NCI-H1694 treated with DMSO at 0.1 percent for 48 hours (cell line): Measurements from ENCODE around the gene REM2.
A peak's percentile ranks its signal among the peaks of the same experiment; 100 is the strongest.
"Not testable (repeated sequence)": the region's sequence is repeated elsewhere in the genome, so short reads cannot be mapped to it uniquely, and the experiment has no call there.

Experiments
- DNase-seq: peaks from one replicate; lab custom pipeline; 2025; lab: John Stamatoyannopoulos, UW

REM2 gene

DNA sequence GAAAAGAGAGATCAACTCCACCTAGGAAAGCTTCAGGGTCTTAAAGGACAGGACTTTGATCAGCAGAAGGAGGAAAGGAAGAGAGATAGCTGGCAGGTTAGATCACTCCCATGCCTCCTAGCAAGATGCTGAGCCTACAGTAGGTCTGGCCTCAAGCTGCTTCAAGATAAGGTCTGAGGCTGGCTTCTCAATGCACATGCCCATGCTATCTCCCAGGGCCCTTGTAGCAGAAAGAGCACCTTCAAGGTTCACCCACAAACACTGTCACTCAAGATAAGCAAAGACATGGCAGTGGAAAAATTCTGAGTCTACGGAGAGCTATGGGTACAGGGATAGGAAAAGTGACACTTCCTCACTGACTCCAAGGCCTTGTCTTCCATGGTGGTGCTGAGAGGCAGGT, 14.3 kb downstream of the REM2 start:
- no peak for DNase-seq

DNA sequence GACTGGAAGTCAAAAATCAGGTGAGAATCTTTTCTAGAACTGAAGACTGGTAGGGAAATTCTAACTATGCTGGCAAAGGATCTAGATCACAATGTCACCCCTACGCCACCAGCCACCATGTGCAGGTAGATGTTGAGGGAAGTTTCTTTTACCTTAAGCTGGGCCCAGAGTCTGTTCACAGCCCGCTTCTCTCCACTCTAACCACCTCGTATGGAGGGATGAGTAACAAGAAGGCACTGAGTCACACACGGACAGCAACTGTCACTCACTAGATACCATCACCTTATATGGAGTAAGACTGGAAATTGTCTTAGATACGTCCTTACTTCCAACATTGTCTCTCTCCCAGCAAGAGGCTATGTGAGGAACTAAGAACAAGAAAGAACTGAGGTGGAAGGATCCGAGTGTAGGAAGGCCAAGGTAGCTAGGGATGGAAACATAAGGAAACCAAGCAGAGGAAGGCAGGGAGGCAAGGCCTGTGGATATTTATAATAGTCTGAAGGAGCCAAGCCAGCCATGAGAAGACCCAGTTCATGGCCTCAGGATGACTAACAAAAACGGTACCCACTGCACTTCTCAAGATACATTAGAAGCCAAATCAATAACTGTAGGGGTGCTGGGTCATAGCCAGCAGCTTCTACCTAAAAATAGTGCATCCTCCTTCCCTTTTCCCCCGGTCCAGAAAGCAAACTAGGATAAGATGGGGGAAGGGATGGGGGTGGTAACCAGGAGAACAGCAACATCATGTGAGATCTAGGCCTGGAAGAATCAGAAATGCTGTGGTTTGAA, 15.5 kb downstream of the REM2 start:
- no peak for DNase-seq

DNA sequence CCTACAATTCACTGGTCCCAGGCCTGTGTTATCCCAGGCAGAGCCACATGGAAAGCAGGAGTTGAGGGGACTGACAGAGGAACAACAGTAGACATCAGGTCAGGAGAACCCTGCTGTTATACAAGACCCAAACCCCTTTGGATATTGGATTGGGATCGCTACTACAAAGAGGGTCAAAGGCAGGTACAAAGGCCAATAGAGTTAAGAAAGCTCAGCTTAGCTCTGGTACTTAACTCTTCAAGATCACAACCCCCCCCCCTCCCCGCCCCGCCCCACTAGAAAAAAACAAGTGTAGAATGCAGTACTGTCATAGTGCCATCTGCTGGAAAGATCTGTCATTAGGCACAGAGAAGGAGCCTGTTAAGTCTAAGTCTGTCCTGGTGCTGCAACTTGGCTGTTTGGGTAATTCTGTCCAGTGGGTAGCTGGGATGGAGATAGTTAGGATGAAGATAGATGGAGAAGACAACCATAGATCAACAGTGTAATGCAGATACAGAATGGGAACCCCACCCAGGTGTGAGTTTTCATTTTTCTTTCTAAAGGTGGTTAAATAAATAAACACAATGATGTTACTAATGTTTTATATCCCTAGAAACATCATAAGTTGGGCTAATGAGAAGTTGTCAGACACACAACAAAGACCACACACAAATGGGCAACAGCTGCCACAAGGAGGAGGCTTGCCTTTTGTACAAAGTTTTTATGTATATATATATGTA, 17.2 kb downstream of the REM2 start:
- peak; percentile 65 for DNase-seq

DNA sequence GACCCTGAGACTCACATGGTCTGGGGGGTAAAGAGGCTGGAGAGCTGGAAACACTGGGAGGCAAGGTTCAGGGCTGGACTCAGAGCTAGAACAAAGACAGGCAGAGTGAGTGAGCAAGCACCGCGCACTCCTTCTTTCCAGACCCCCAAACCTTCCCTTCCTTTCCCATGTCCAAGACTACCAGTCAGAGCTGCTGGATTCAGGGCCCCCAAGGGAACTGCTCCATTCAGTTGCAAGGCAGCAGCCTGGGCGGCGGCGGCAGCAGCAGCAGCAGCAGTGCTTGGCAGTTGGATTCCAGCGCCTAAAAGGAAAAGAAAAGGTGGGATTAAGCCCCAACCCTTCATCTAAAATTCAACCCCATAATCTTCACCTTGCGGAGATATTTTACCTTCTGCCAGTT, 18.8 kb downstream of the REM2 start:
- no peak for DNase-seq

DNA sequence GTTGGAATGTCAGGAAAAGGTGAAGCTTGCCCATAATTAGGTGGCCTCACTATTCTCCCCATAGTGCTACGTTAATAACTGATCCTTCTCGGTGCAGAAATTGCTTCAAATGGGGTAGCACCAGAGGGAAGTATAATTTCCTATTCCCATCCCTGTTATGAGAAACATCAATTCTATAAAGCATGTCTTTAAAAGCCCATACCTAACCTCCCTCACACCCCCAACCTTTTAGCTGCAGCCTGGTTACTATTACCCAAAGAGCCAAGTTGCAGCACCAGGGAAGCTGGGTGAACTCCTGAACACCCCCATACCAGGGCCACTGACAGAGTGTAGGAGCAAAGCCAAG, 20.7 kb downstream of the REM2 start:
- no peak for DNase-seq

DNA sequence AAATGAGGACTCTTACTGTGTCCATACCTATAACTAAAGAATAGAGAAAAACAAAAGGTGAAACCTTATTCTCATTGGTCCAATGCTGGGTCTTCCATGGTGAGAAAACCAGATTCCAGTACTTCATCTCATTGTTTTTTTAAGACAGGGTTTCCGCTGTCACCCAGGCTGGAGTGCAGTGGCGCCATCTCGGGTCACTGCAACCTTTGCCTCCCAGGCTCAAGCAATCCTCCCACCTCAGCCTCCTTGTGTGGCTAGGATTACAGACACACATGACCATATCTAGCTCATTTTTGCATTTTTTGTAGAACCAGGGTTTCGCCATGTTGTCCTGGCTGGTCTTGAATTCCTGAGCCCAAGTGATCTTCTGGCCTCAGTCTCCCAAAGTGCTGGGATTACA, 22.6 kb downstream of the REM2 start:
- DNase-seq: no peak

GRCh38 chr14:22906073-22906472, 23.1 kb downstream of the REM2 start:
- no peak for DNase-seq

GRCh38 chr14:22907429-22907828, 24.4 kb downstream of the REM2 start:
- DNase-seq: no peak

- no peak for DNase-seq
These were observed 25.6 kb downstream of the REM2 start for GRCh38 chr14:22908601-22909000.

GRCh38 chr14:22910916-22911315, 27.9 kb downstream of the REM2 start:
- no peak for DNase-seq

GRCh38 chr14:22914836-22915235, 31.8 kb downstream of the REM2 start:
- not testable (repeated sequence) for DNase-seq

- DNase-seq: no peak
These were observed 33.0 kb downstream of the REM2 start for GRCh38 chr14:22915886-22916521.

DNA sequence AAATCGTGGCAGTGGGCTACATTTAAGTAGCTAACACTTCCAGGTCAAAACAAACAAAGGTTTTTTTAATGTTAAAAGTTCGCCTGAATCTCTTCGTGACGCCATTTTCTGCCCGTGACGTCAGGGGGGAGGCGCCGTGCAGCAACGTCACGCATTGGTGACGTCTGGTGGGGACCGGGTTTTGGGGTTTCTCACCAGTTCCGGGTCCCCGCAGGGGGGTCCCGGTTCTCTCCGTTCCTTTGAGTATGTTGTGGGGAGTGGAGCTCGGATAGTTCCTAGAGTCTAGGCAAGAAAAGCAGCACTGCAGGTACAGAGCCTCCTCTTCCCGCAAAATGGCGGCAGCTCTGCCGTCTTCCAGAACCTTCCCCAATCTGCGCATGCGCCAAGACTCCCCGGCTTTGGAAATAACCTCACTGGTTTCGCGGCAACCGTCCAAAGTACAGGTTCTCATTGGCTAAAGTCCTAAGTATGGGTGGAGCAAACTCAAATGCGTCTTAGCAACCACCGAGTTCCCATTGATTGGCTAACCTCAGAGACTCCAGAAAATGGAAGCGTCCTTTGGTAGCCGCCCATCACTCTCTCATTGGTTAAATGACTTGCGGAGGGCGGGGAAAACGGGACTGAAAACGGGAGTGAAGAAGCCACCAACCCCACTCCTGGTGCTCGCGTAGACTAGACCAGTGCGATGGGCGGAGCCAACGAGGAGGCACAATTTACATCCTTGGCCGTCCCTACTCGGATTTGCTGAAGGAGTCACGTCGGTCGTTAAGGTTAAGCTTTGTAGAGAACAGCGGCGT, 36.0 kb downstream of the REM2 start, which contains the start of gene RBM23:
Gene RBM23, minus strand, starts transcription at position 346 of the 797 bp plus-strand sequence.
- DNase-seq: peak; percentile 98

DNA sequence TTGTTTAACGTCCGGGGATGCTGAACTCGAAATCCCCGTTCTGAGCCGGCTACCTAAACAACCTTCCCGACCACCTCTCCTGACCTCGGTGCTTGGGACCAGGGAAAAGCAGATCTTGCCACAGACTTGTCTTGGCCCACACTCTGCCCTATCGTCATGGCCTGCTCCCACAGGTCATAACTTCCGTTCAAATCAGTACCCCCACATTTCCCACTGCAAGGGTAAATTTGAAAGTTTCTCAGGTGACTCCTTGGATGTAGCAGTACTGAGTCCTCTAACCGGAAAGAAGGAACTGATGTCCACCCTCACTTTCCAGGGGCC, 36.5 kb downstream of the REM2 start:
- no peak for DNase-seq

- DNase-seq: no peak
These were observed 37.7 kb downstream of the REM2 start for GRCh38 chr14:22920697-22921096.

- DNase-seq: no peak
These were observed 39.3 kb downstream of the REM2 start for GRCh38 chr14:22922294-22922693.

- no peak for DNase-seq
These were observed 40.7 kb downstream of the REM2 start for GRCh38 chr14:22923746-22924145.

DNA sequence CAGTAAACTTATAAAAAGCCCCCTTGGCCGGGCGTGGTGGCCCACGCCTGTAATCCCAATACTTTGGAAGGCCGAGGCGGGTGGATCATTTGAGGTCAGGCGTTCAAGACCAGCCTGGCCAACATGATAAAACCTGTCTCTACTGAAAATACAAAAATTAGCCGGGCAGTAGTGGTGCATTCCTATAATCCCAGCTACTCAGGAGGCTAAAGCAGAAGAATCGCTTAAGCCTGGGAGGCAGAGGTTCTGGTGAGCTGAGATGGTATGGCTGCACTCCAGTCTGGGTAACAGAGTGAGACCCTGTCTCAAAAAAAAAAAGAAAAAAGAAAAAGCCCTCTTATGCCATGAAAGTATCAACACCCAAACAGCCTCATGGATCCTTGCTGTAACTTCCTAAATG, 42.5 kb downstream of the REM2 start:
- DNase-seq: no peak

- no peak for DNase-seq
These were observed 43.3 kb downstream of the REM2 start for GRCh38 chr14:22926316-22926715.

- DNase-seq: no peak
These were observed 45.4 kb downstream of the REM2 start for GRCh38 chr14:22928237-22929103.
